ENCODE results near the gene MPP4. TPM values are rescaled to one million over a fixed set of nuclear protein-coding genes. Genes with fewer than 3 reads are reported as not detected.

Gene MPP4
- polyA plus RNA-seq, 1 experiment, result 8.6 TPM

- Histone ChIP-seq H3K9me3 (ENCODE audit: control insufficient read depth, insufficient read depth, low read length) (no peaks in the 10 kb centered on the region; the same call in 1 of the 2 replicates), H3K27ac (ENCODE audit: low read depth, low read length) (no peak overlapping the region), H3K4me3 (ENCODE audit: low read depth, low read length) (no peak overlapping the region), H3K27me3 (ENCODE audit: control insufficient read depth, insufficient read depth, low read length) (no peaks in the 10 kb centered on the region)
- DNase-seq (ENCODE audit: low read depth, low spot score), result no peak
- TF ChIP-seq, protein P1, sequence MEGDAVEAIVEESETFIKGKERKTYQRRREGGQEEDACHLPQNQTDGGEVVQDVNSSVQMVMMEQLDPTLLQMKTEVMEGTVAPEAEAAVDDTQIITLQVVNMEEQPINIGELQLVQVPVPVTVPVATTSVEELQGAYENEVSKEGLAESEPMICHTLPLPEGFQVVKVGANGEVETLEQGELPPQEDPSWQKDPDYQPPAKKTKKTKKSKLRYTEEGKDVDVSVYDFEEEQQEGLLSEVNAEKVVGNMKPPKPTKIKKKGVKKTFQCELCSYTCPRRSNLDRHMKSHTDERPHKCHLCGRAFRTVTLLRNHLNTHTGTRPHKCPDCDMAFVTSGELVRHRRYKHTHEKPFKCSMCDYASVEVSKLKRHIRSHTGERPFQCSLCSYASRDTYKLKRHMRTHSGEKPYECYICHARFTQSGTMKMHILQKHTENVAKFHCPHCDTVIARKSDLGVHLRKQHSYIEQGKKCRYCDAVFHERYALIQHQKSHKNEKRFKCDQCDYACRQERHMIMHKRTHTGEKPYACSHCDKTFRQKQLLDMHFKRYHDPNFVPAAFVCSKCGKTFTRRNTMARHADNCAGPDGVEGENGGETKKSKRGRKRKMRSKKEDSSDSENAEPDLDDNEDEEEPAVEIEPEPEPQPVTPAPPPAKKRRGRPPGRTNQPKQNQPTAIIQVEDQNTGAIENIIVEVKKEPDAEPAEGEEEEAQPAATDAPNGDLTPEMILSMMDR (IDR thresholded peaks at IDR 0.05; ENCODE audit: low read depth, low read length), result no peak
- CTCF ChIA-PET, result no interaction called here
- POLR2A ChIA-PET, result interaction anchor here (0.6 kb wide), 1 partner anchor 10 kb away, joined by 3 read pairs; no protein-coding TSS in a partner anchor
Observed at GRCh38 chr2:201647431-201647830, 51.0 kb downstream of the MPP4 start.

DNA sequence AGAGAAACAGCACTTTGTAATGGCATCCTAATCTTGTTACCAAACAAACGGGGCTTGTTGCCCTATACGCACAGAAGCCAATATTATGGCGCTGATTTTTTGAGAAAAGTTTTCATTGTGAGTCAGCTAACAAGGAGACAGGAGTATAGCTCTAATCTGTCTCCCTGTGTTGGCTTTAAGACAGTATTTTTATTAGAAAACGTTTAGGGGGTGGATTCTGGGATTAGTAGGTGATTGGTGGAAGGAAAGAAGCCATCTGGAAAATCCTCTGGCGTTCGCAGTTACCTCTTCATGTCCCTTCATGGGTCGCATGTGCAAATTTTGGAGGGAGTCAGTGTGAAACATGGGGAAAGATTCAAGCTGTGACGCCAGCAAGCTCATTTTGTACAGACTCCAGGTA, 54.4 kb downstream of the MPP4 start:
- CTCF ChIA-PET, result no interaction called here

DNA sequence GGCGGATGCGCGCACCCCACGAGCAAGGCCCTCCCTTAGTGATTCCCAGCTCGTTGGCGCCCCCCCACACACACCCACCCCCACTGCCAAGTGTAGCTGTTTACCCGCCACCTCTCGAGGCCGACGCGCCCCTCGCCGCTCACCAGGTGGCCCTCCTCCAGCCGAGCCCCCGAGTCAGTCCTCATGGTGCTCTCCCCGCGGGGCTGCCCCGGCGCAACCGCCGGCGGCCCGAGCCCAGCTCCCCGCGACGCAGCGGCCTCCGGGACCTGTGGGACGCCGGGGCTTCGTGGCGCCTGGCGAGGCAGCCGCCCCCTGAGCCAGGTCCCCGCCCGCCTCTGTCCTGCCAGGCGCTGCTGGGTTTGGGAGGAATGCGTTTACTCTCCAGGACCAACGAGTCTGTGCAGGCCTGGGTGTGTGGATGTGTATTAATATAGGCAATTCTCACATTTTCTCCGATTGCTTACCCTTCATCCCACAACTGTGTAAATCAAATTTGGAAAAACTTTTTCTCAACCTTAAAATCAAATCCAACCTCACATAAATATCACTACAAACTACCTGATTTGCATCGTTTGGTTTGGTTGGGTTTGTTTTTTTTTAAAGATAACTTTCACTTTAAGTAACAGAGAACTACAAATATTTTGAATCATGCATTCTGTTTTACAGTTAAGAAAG, 55.1 kb downstream of the MPP4 start, which contains the start of gene TMEM237:
TMEM237 (minus strand) TSS at position 288 of the 675 bp plus-strand sequence; CDS start at position 185, 103 bp downstream.
- Histone ChIP-seq H3K27ac (ENCODE audit: low read depth, low read length) (peak within 1 kb of the TSS; percentile 94), H3K27me3 (ENCODE audit: control insufficient read depth, insufficient read depth, low read length) (no peaks in the 10 kb centered on the region), H3K9me3 (ENCODE audit: control insufficient read depth, insufficient read depth, low read length) (no peaks in the 10 kb centered on the region; the same call in 1 of the 2 replicates), H3K4me3 (ENCODE audit: low read depth, low read length) (peak within 1 kb of the TSS; percentile 91)
- TF ChIP-seq, protein P1 (IDR thresholded peaks at IDR 0.05; ENCODE audit: low read depth, low read length), result no peak
- ChIA-PET POLR2A (interaction anchor here (1.3 to 1.4 kb wide), 2 partner anchors 11 to 192 kb away, joined by 3 to 8 read pairs; partner anchors contain the start of genes STRADB and TRAK2), CTCF (interaction anchor here (0.5 to 0.7 kb wide), 3 partner anchors 64 to 194 kb away, joined by 3 to 5 read pairs (median 4); no protein-coding TSS in a partner anchor)
- DNase-seq (ENCODE audit: low read depth, low spot score), result no peak

More for the DNA sequence above, 54.4 kb downstream of the MPP4 start:
- POLR2A ChIA-PET, result interaction anchor here (0.8 kb wide), 1 partner anchor 11 kb away, joined by 3 read pairs; no protein-coding TSS in a partner anchor
- H3K9me3 ChIP-seq (ENCODE audit: control insufficient read depth, insufficient read depth, low read length), result no peaks in the 10 kb centered on the region; the same call in 1 of the 2 replicates
- TF ChIP-seq, protein P1 (IDR thresholded peaks at IDR 0.05; ENCODE audit: low read depth, low read length), result no peak
- peak overlapping the region; percentile 33 for H3K4me3 ChIP-seq (ENCODE audit: low read depth, low read length)
- peak overlapping the region; percentile 41 for H3K27ac ChIP-seq (ENCODE audit: low read depth, low read length)
- H3K27me3 ChIP-seq (ENCODE audit: control insufficient read depth, insufficient read depth, low read length), result no peaks in the 10 kb centered on the region
- no peak for DNase-seq (ENCODE audit: low read depth, low spot score)

DNA sequence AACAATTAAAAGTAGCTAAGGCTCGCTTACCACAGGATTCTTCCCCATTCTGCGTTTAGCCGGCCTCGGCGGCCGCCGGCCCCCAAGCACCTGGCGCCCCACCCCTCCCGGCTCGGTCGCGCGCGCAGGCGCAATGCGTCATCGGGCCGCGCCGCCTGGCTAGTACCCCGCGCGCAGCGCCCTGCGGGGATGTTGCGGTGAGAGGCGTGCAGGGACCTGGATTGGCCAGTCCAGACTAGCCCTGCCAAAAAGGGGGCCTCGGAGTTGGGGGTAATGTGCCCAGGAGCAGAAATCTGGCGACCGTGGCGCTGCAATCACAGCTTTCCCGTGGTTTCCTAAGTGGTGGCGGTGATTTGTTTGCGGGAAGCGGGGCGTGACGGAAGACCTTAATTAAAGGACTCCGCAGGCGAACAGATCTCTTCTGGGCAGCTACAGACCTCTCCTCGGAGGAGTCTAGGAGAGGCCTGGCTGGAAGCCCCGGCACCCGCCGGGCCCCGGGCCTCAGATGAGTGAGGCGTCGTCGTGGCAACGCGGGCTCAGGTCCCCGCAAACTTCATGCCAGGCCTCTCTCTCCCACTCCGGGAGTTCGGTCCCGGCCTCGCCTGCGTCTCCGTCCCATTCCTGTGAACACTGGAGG, 55.7 kb downstream of the MPP4 start:
- Histone ChIP-seq H3K27ac (ENCODE audit: low read depth, low read length) (peak overlapping the region; percentile 94), H3K9me3 (ENCODE audit: control insufficient read depth, insufficient read depth, low read length) (no peaks in the 10 kb centered on the region; the same call in 1 of the 2 replicates), H3K4me3 (ENCODE audit: low read depth, low read length) (peak overlapping the region; percentile 91), H3K27me3 (ENCODE audit: control insufficient read depth, insufficient read depth, low read length) (no peaks in the 10 kb centered on the region)
- DNase-seq (ENCODE audit: low read depth, low spot score), result no peak
- TF ChIP-seq, protein P1 (IDR thresholded peaks at IDR 0.05; ENCODE audit: low read depth, low read length), result no peak
- CTCF ChIA-PET, result interaction anchor here (0.7 kb wide), 1 partner anchor 65 kb away, joined by 3 read pairs; no protein-coding TSS in a partner anchor
- POLR2A ChIA-PET, result interaction anchor here (0.6 to 1.4 kb wide), 3 partner anchors 12 to 240 kb away, joined by 3 to 8 read pairs (median 3); partner anchors contain the start of genes STRADB and TRAK2
